GM12878 (cell line): Measurements from ENCODE around the gene BRICD5. TPM values are rescaled to one million over a fixed set of nuclear protein-coding genes. Genes with fewer than 3 reads are reported as not detected.

Experiments used
- CEBPZ ChIP-seq: fragments of 150-350 bp; IDR thresholded peaks from 2 replicates; pipeline ENCODE4 v1.6.1; 2016; ENCODE audit warnings: low read depth, low read length
- EP300 ChIP-seq, 2 experiments: fragments of 150-350 bp in 1 of 2; IDR thresholded peaks; 2 replicates each; pipeline ENCODE4 v1.6.1; 2011 to 2012; ENCODE audit warnings: low read depth in 2 of 2, low read length in 2 of 2, borderline replicate concordance in 1 of 2, improper control_type of control experiment in 1 of 2, inconsistent platforms in 1 of 2; ENCODE audit not compliant: control insufficient read depth in 1 of 2
- JUND ChIP-seq: IDR thresholded peaks from 2 replicates; pipeline ENCODE4 v1.6.1; 2012; ENCODE audit warnings: low read depth, mild to moderate bottlenecking, low read length, improper control_type of control experiment, moderate library complexity
- LARP7 ChIP-seq: fragments of 450-650 bp; IDR thresholded peaks from 2 replicates; pipeline ENCODE4 v1.6.1; 2017; ENCODE audit warnings: mild to moderate bottlenecking
- NFXL1 ChIP-seq: fragments of 450-650 bp; IDR thresholded peaks from 2 replicates; pipeline ENCODE4 v1.6.1; 2017; ENCODE audit warnings: antibody characterized with exemption, mild to moderate bottlenecking, borderline replicate concordance
- PKNOX1 ChIP-seq: fragments of 450-650 bp; IDR thresholded peaks from 2 replicates; pipeline ENCODE4 v1.6.1; 2016; ENCODE audit warnings: mild to moderate bottlenecking
- RBBP5 ChIP-seq: fragments of 200-600 bp; sonication (generic); conservative IDR thresholded peaks from 2 replicates; pipeline ENCODE4 v1.6.1; 2016
- RELA ChIP-seq: fragments of 450-650 bp; IDR thresholded peaks from 2 replicates; pipeline ENCODE4 v1.8.0; 2014; ENCODE audit warnings: borderline replicate concordance; ENCODE audit not compliant: partially characterized antibody
- SMARCA5 ChIP-seq: fragments of 450-650 bp; IDR thresholded peaks from 2 replicates; pipeline ENCODE4 v1.6.1; 2017; ENCODE audit warnings: mild to moderate bottlenecking
- ZNF592 ChIP-seq: fragments of 450-650 bp; IDR thresholded peaks from 2 replicates; pipeline ENCODE4 v1.6.1; 2017; ENCODE audit warnings: mild to moderate bottlenecking, moderate library complexity
- polyA plus RNA-seq, 11 experiments: library from polyadenylated mRNA; depleted of rRNA in 4 of 11; unstranded in 6 of 11; stranded (reverse) in 5 of 11; fragments of >200 nt; fragmentation: Nextera tagmentation in 4 of 11; fragmentation: Illumina TruSeq in 1 of 11; extraction: Ambion mirVana in 4 of 11; extraction: Trizol in 1 of 11; gene quantifications; 1 replicate in 1 of 11; 2 replicates in 10 of 11; pipeline versions ENCODE4 v1.2.1 to v1.2.3, GENCODE V29; 2011 to 2016; ENCODE audit warnings: inconsistent platforms in 2 of 11, missing spikeins in 2 of 11, low read depth in 1 of 11
- total RNA-seq, 4 experiments: library from RNA; depleted of rRNA in 3 of 4; stranded (reverse); fragments of >200 nt in 3 of 4; fragmentation: Illumina TruSeq in 1 of 4; extraction: Trizol in 1 of 4; gene quantifications; 2 replicates each; pipeline versions ENCODE4 v1.2.1 to v1.2.3, GENCODE V29; 2013 to 2021
- TF ChIP-seq, protein P1 (sequence below): IDR thresholded peaks from 2 replicates; pipeline ENCODE4 v1.6.1; 2012; ENCODE audit warnings: mild to moderate bottlenecking, low read depth, low read length

Gene BRICD5
- total and polyA plus RNA-seq, 10 of the 15 experiments (the other 5 are each of a cell fraction or from before 2014, with no cell fraction given) = 0.58 to 11.6 (median 1.5) TPM; not detected in 1

GRCh38 chr16:2223942-2224486 is 13.4 kb upstream of the BRICD5 start (continued):
- TF ChIP-seq RBBP5 (no peak), SMARCA5 (0 out of 2 replicates have a peak, but pooled peaks have one; percentile 8), ZNF592 (no peak), PKNOX1 (no peak), LARP7 (0 out of 2 replicates have a peak, but pooled peaks have one; percentile 9), NFXL1 (no peak), RELA (no peak), CEBPZ (no peak), JUND (no peak), EP300 (IDR thresholded peaks at IDR 0.05; ENCODE audit: borderline replicate concordance in 1 of 2, control insufficient read depth in 1 of 2, low read depth in 2 of 2, low read length in 2 of 2) (no peak)
- TF ChIP-seq, protein P1, sequence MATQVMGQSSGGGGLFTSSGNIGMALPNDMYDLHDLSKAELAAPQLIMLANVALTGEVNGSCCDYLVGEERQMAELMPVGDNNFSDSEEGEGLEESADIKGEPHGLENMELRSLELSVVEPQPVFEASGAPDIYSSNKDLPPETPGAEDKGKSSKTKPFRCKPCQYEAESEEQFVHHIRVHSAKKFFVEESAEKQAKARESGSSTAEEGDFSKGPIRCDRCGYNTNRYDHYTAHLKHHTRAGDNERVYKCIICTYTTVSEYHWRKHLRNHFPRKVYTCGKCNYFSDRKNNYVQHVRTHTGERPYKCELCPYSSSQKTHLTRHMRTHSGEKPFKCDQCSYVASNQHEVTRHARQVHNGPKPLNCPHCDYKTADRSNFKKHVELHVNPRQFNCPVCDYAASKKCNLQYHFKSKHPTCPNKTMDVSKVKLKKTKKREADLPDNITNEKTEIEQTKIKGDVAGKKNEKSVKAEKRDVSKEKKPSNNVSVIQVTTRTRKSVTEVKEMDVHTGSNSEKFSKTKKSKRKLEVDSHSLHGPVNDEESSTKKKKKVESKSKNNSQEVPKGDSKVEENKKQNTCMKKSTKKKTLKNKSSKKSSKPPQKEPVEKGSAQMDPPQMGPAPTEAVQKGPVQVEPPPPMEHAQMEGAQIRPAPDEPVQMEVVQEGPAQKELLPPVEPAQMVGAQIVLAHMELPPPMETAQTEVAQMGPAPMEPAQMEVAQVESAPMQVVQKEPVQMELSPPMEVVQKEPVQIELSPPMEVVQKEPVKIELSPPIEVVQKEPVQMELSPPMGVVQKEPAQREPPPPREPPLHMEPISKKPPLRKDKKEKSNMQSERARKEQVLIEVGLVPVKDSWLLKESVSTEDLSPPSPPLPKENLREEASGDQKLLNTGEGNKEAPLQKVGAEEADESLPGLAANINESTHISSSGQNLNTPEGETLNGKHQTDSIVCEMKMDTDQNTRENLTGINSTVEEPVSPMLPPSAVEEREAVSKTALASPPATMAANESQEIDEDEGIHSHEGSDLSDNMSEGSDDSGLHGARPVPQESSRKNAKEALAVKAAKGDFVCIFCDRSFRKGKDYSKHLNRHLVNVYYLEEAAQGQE = no peak
